Peyer's patch (tissue), 4 donors: ENCODE data around the gene CHST12. TPM values are rescaled to one million over a fixed set of nuclear protein-coding genes. Genes with fewer than 3 reads are reported as not detected.

Source experiments
- DNase-seq, 3 donors: peaks; one replicate each; pipeline ENCODE4 v3.0.0-alpha.2; 2017 to 2019
- H3K27ac ChIP-seq, 4 donors: fragments of 200-600 bp; sonication (generic); one replicate each; pipeline ENCODE4 v1.5.1; 2016 to 2019
- H3K27me3 ChIP-seq, 2 donors: fragments of 200-600 bp; sonication (generic); one replicate each; pipeline ENCODE4 v1.5.1; 2019
- H3K36me3 ChIP-seq, 3 donors: fragments of 200-600 bp; sonication (generic); one replicate each; pipeline ENCODE4 v1.5.1; 2016 to 2019
- H3K4me1 ChIP-seq, 4 donors: fragments of 200-600 bp; sonication (generic); one replicate each; pipeline ENCODE4 v1.5.1; 2016 to 2019
- H3K4me3 ChIP-seq, 4 donors: fragments of 200-600 bp; sonication (generic); 1 replicate in 3 of 4; 2 replicates in 1 of 4; pipeline ENCODE4 v1.5.1; 2016 to 2019; ENCODE audit warnings: mild to moderate bottlenecking in 1 of 4
- H3K9me3 ChIP-seq, 4 donors: fragments of 200-600 bp; sonication (generic); one replicate each; pipeline ENCODE4 v1.5.1; 2016 to 2019; ENCODE audit warnings: mild to moderate bottlenecking in 1 of 4
- CTCF ChIP-seq, 6 experiments: fragments of 450-650 bp in 4 of 6; fragments of 200-600 bp in 2 of 6; sonication (generic) in 1 of 6; IDR thresholded peaks; one replicate each; pipeline ENCODE4 v1.5.1; 2017 to 2019; ENCODE audit warnings: antibody characterized with exemption in 6 of 6, mild to moderate bottlenecking in 3 of 6, moderate library complexity in 1 of 6
- POLR2A ChIP-seq, 2 donors: fragments of 450-650 bp; IDR thresholded peaks; one replicate each; pipeline ENCODE4 v1.5.1; 2017; ENCODE audit warnings: antibody characterized with exemption in 2 of 2, mild to moderate bottlenecking in 2 of 2, moderate library complexity in 2 of 2
- total RNA-seq, 4 donors: library from RNA; depleted of rRNA; stranded (reverse); fragments of >200 nt; gene quantifications; one replicate each; pipeline ENCODE4 v1.1.0, GENCODE V29; 2016

The CHST12 gene
- total RNA-seq, 4 donors from 2014 or later, result 6.0 to 17.3 (median 13.1) TPM

DNA sequence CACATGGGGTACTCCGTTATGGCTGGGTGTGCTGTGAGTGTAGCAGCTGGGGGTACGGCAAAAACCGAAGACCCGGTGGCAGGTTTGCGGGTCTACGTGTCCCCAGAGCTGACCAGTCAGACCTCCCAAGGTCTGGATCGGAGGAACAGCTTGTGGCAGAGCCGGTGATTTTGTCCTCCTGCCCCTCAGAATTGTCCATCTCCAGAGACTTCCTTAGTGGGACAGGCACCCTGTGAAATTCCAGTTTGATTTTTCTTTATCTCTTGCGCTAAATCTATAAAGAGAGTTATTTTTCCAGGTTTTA lies 47.8 kb upstream of the CHST12 start:
- no peak for TF ChIP-seq CTCF (IDR thresholded peaks at IDR 0.05)
- no peak for TF ChIP-seq POLR2A (IDR thresholded peaks at IDR 0.05)
- Histone ChIP-seq H3K27ac (peak overlapping the region in 2 of 4 donors; percentile 96 to 97), H3K4me1 (peaks cover 0 to 31% (median 15%) of the 10 kb centered on the region in 4 donors), H3K4me3 (peak overlapping the region; percentile 95 to 100 (median 98)), H3K9me3 (no peaks in the 10 kb centered on the region), H3K27me3 (no peaks in the 10 kb centered on the region), H3K36me3 (peaks cover 0 to 10% (median 0%) of the 10 kb centered on the region in 3 donors)
- DNase-seq, result no peak

GRCh38 chr7:2357165-2357564 lies 46.2 kb upstream of the CHST12 start:
- H3K27me3 ChIP-seq, result no peaks in the 10 kb centered on the region
- H3K9me3 ChIP-seq, result no peaks in the 10 kb centered on the region
- no peak for DNase-seq
- H3K4me1 ChIP-seq, result peaks cover 0 to 31% (median 15%) of the 10 kb centered on the region in 4 donors
- no peak for TF ChIP-seq POLR2A (IDR thresholded peaks at IDR 0.05)
- no peak for TF ChIP-seq CTCF (IDR thresholded peaks at IDR 0.05)
- peaks cover 0 to 25% (median 0%) of the 10 kb centered on the region in 3 donors for H3K36me3 ChIP-seq
- H3K4me3 ChIP-seq, result no peak overlapping the region
- no peak overlapping the region for H3K27ac ChIP-seq

DNA sequence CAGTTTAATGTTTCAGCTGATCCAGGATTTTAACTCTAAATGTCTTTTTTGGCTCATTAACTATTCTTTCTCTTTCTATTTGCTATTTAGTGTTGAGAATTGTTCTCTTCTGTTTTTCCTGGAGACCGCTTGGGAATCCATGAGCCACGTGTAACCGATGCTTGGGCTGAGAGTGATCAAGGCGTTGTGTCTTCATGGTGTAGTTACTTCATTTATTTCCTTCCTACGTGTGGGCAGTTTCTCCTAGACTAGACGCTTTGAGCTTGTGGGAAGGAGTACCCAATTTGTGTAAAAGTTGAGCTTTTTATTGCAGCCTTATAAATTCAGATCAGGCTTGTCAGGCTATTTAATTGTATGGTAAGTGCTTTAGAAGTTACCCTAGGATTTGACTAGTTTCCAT lies 45.8 kb upstream of the CHST12 start:
- Histone ChIP-seq H3K4me3 (no peak overlapping the region), H3K36me3 (peaks cover 0 to 29% (median 1%) of the 10 kb centered on the region in 3 donors), H3K27me3 (no peaks in the 10 kb centered on the region), H3K27ac (no peak overlapping the region), H3K4me1 (peaks cover 0 to 31% (median 15%) of the 10 kb centered on the region in 4 donors), H3K9me3 (no peaks in the 10 kb centered on the region)
- DNase-seq, result no peak
- TF ChIP-seq CTCF (IDR thresholded peaks at IDR 0.05) (no peak), POLR2A (IDR thresholded peaks at IDR 0.05) (no peak)

GRCh38 chr7:2358968-2359527 lies 44.4 kb upstream of the CHST12 start:
- no peaks in the 10 kb centered on the region for H3K9me3 ChIP-seq
- no peak overlapping the region for H3K4me3 ChIP-seq
- no peak for DNase-seq
- no peak overlapping the region for H3K27ac ChIP-seq
- peaks cover 0 to 44% (median 4%) of the 10 kb centered on the region in 3 donors for H3K36me3 ChIP-seq
- no peak for TF ChIP-seq POLR2A (IDR thresholded peaks at IDR 0.05)
- TF ChIP-seq CTCF (IDR thresholded peaks at IDR 0.05), result no peak
- peaks cover 0 to 23% (median 15%) of the 10 kb centered on the region in 4 donors for H3K4me1 ChIP-seq
- H3K27me3 ChIP-seq, result no peaks in the 10 kb centered on the region

- H3K9me3 ChIP-seq, result no peaks in the 10 kb centered on the region
- H3K27ac ChIP-seq, result no peak overlapping the region
- peaks cover 0 to 49% (median 4%) of the 10 kb centered on the region in 3 donors for H3K36me3 ChIP-seq
- H3K4me3 ChIP-seq, result no peak overlapping the region
- H3K4me1 ChIP-seq, result peaks cover 0 to 23% (median 15%) of the 10 kb centered on the region in 4 donors
- no peaks in the 10 kb centered on the region for H3K27me3 ChIP-seq
- no peak for TF ChIP-seq CTCF (IDR thresholded peaks at IDR 0.05)
- no peak for TF ChIP-seq POLR2A (IDR thresholded peaks at IDR 0.05)
- no peak for DNase-seq
These were observed 43.8 kb upstream of the CHST12 start for GRCh38 chr7:2359610-2360009.

DNA sequence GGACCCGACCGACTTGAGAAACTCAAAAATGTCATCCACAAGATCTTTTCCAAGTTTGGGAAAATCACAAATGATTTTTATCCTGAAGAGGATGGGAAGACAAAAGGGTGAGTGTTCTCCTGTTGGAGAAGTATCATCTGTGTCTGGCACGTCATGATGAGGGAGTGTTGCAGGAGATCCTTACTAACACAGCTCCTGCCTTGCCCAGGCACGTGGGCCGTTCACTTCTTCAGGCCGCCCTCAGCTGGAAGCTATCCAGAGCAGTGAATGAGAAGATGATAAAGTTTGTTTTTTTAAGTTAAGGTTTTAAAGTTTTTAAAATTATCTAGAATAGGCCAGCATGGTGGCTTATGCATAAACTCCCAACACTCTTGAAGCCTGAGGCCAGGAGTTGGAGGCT lies 42.6 kb upstream of the CHST12 start:
- no peak overlapping the region for H3K4me3 ChIP-seq
- DNase-seq, result no peak
- H3K36me3 ChIP-seq, result peaks cover 0 to 61% (median 4%) of the 10 kb centered on the region in 3 donors
- no peaks in the 10 kb centered on the region for H3K27me3 ChIP-seq
- no peak overlapping the region for H3K27ac ChIP-seq
- H3K4me1 ChIP-seq, result peaks cover 0 to 21% (median 12%) of the 10 kb centered on the region in 4 donors
- TF ChIP-seq CTCF (IDR thresholded peaks at IDR 0.05), result no peak
- no peak for TF ChIP-seq POLR2A (IDR thresholded peaks at IDR 0.05)
- no peaks in the 10 kb centered on the region for H3K9me3 ChIP-seq
